T1000 (cell line): Measurements from ENCODE around the gene CD9.

ENCODE experiments used
- DNase-seq: peaks from one replicate; lab custom pipeline; 2025; ENCODE audit warnings: mixed read lengths; lab: John Stamatoyannopoulos, UW

CD9 gene

GRCh38 chr12:6221146-6221545 lies 20.9 kb downstream of the CD9 start:
- no peak for DNase-seq

- no peak for DNase-seq
Observed at GRCh38 chr12:6222078-6222654, 22.0 kb downstream of the CD9 start.

- DNase-seq = no peak
Observed at GRCh38 chr12:6223545-6223944, 23.3 kb downstream of the CD9 start.

GRCh38 chr12:6224550-6224949 lies 24.4 kb downstream of the CD9 start:
- peak; percentile 74 for DNase-seq

GRCh38 chr12:6225630-6226001 lies 25.4 kb downstream of the CD9 start:
- DNase-seq = no peak

- no peak for DNase-seq
Observed at GRCh38 chr12:6226002-6226678, 25.9 kb downstream of the CD9 start.

- no peak for DNase-seq
Observed at GRCh38 chr12:6226679-6227051, 26.5 kb downstream of the CD9 start.

- DNase-seq = no peak
Observed at GRCh38 chr12:6228535-6229223, 28.5 kb downstream of the CD9 start.

GRCh38 chr12:6229224-6230218 lies 29.3 kb downstream of the CD9 start:
- DNase-seq = peak; percentile 79

GRCh38 chr12:6230321-6231110 lies 30.3 kb downstream of the CD9 start:
- DNase-seq = no peak

- no peak for DNase-seq
Observed at GRCh38 chr12:6231359-6232268, 31.4 kb downstream of the CD9 start.

GRCh38 chr12:6233121-6233971 lies 33.1 kb downstream of the CD9 start:
- DNase-seq = no peak

GRCh38 chr12:6234214-6234613 lies 34.0 kb downstream of the CD9 start:
- DNase-seq = no peak

GRCh38 chr12:6234906-6235305 lies 34.7 kb downstream of the CD9 start:
- DNase-seq = no peak

- no peak for DNase-seq
Observed at GRCh38 chr12:6235499-6235898, 35.3 kb downstream of the CD9 start.

GRCh38 chr12:6235906-6236640 lies 35.9 kb downstream of the CD9 start:
- DNase-seq = no peak

- no peak for DNase-seq
Observed at GRCh38 chr12:6236641-6236940, 36.4 kb downstream of the CD9 start.

GRCh38 chr12:6237830-6238229 lies 37.6 kb downstream of the CD9 start:
- DNase-seq = no peak

- no peak for DNase-seq
Observed at GRCh38 chr12:6238875-6239274, 38.7 kb downstream of the CD9 start.
